ENCODE data around the gene PPT2.

- TF ChIP-seq CTCF (IDR thresholded peaks at IDR 0.05): no peak
- TF ChIP-seq POLR2A (IDR thresholded peaks at IDR 0.05): no peak
Observed at GRCh38 chr6:32120573-32121059, 33.3 kb upstream of the PPT2 start.

Data from right lobe of liver (tissue), 4 donors.